Hepatocyte (in vitro differentiated cells): ENCODE results near the gene SDHAF3. TPM values are rescaled to one million over a fixed set of nuclear protein-coding genes. Genes with fewer than 3 reads are reported as not detected.

ENCODE experiments used
- DNase-seq: peaks from one replicate; pipeline ENCODE4 v3.0.0-alpha.2; 2016; ENCODE audit warnings: low spot score
- H2AFZ ChIP-seq: fragments of 200-600 bp; sonication (generic); 2 replicates; pipeline ENCODE4 v1.6.0; 2016; ENCODE audit warnings: antibody characterized with exemption, mild to moderate bottlenecking
- H3K27ac ChIP-seq: fragments of 200-600 bp; sonication (generic); 2 replicates; pipeline ENCODE4 v1.5.1; 2016; ENCODE audit warnings: mild to moderate bottlenecking
- H3K27me3 ChIP-seq: fragments of 200-600 bp; sonication (generic); 2 replicates; pipeline ENCODE4 v1.6.1; 2016
- H3K36me3 ChIP-seq: fragments of 200-600 bp; sonication (generic); replicated peaks from 2 replicates; pipeline ENCODE4 v1.5.1; 2016; ENCODE audit warnings: low read depth; ENCODE audit not compliant: insufficient read depth
- H3K4me1 ChIP-seq: fragments of 200-600 bp; sonication (generic); 2 replicates; pipeline ENCODE4 v1.5.1; 2016; ENCODE audit warnings: mild to moderate bottlenecking, moderate library complexity; ENCODE audit not compliant: insufficient read depth
- H3K4me2 ChIP-seq: fragments of 200-600 bp; sonication (generic); 2 replicates; pipeline ENCODE4 v1.6.0; 2016
- H3K4me3 ChIP-seq: fragments of 200-600 bp; sonication (generic); 2 replicates; pipeline ENCODE4 v1.5.1; 2016; ENCODE audit warnings: mild to moderate bottlenecking
- H3K79me2 ChIP-seq: fragments of 200-600 bp; sonication (generic); 2 replicates; pipeline ENCODE4 v1.6.0; 2017; ENCODE audit warnings: mild to moderate bottlenecking
- H3K9me2 ChIP-seq: fragments of 200-600 bp; sonication (generic); replicated peaks from 2 replicates; pipeline ENCODE4 v1.6.0; 2017; ENCODE audit warnings: mild to moderate bottlenecking; ENCODE audit not compliant: insufficient read depth
- H3K9me3 ChIP-seq: fragments of 200-600 bp; sonication (generic); 2 replicates; pipeline ENCODE4 v1.5.1; 2016; ENCODE audit warnings: low read depth, mild to moderate bottlenecking
- H4K20me1 ChIP-seq: fragments of 200-600 bp; sonication (generic); 2 replicates; pipeline ENCODE4 v1.6.0; 2016; ENCODE audit warnings: mild to moderate bottlenecking; ENCODE audit not compliant: insufficient read depth, poor library complexity, severe bottlenecking
- CTCF ChIP-seq: fragments of 200-600 bp; sonication (generic); IDR thresholded peaks from 2 replicates; pipeline ENCODE4 v1.5.1; 2016; ENCODE audit warnings: antibody characterized with exemption, mild to moderate bottlenecking; ENCODE audit not compliant: poor library complexity
- EZH2 ChIP-seq: fragments of 200-600 bp; sonication (generic); IDR thresholded peaks from 2 replicates; pipeline ENCODE4 v1.6.1; 2016; ENCODE audit warnings: antibody characterized with exemption, mild to moderate bottlenecking, borderline replicate concordance
- EZH2phosphoT487 ChIP-seq: fragments of 200-600 bp; sonication (generic); IDR thresholded peaks from one replicate; pipeline ENCODE4 v1.6.1; 2018; ENCODE audit warnings: antibody characterized with exemption, mild to moderate bottlenecking, low read depth, moderate library complexity; ENCODE audit not compliant: unreplicated experiment, severe bottlenecking
- WGBS: methylation state at CpG from one replicate; pipeline ENCODE4 v1.1.6; 2016; ENCODE audit warnings: low lambda C conversion rate; ENCODE audit errors: missing lambda C conversion rate; 5-methylcytosine and 5-hydroxymethylcytosine counted together
- polyA plus RNA-seq: library from polyadenylated mRNA; unstranded; fragments of >200 nt; fragmentation: Nextera tagmentation; extraction: Ambion mirVana; gene quantifications from 2 replicates; pipeline ENCODE4 v1.2.1, GENCODE V29; 2016
- total RNA-seq: library from RNA; depleted of rRNA; stranded (reverse); fragments of >200 nt; gene quantifications from 2 replicates; pipeline ENCODE4 v1.2.3, GENCODE V29; 2014

SDHAF3 gene
- total and polyA plus RNA-seq, 2 experiments from 2014 or later, result 17.5 to 20.1 TPM

GRCh38 chr7:97078023-97078969 is 39.2 kb upstream of the SDHAF3 start:
- WGBS, result 89% methylated on average over 9 of the region's 9 CpGs
- Histone ChIP-seq H3K4me1 (no peaks in the 10 kb centered on the region), H2AFZ (no peak overlapping the region), H3K4me2 (no peak overlapping the region), H3K9me3 (no peaks in the 10 kb centered on the region), H3K4me3 (no peak overlapping the region), H3K79me2 (no peaks in the 10 kb centered on the region), H4K20me1 (no peaks in the 10 kb centered on the region), H3K27ac (no peak overlapping the region), H3K9me2 (no peaks in the 10 kb centered on the region), H3K36me3 (no peaks in the 10 kb centered on the region), H3K27me3 (no peaks in the 10 kb centered on the region)
- no peak for TF ChIP-seq EZH2
- TF ChIP-seq EZH2phosphoT487, result no peak
- no peak for TF ChIP-seq CTCF
- DNase-seq, result no peak

- no peak for DNase-seq
- no peak overlapping the region for H3K4me2 ChIP-seq
- H3K4me3 ChIP-seq, result no peak overlapping the region
- TF ChIP-seq EZH2, result no peak
- no peak for TF ChIP-seq EZH2phosphoT487
- TF ChIP-seq CTCF, result no peak
- WGBS, result 87% methylated on average over 4 of the region's 4 CpGs
- no peaks in the 10 kb centered on the region for H3K9me3 ChIP-seq
- no peaks in the 10 kb centered on the region for H3K79me2 ChIP-seq
- no peaks in the 10 kb centered on the region for H4K20me1 ChIP-seq
- H3K4me1 ChIP-seq, result no peaks in the 10 kb centered on the region
- H3K9me2 ChIP-seq, result no peaks in the 10 kb centered on the region
- no peak overlapping the region for H2AFZ ChIP-seq
- no peaks in the 10 kb centered on the region for H3K36me3 ChIP-seq
- no peak overlapping the region for H3K27ac ChIP-seq
- H3K27me3 ChIP-seq, result no peaks in the 10 kb centered on the region
Observed at GRCh38 chr7:97079300-97079699, 38.2 kb upstream of the SDHAF3 start.

DNA sequence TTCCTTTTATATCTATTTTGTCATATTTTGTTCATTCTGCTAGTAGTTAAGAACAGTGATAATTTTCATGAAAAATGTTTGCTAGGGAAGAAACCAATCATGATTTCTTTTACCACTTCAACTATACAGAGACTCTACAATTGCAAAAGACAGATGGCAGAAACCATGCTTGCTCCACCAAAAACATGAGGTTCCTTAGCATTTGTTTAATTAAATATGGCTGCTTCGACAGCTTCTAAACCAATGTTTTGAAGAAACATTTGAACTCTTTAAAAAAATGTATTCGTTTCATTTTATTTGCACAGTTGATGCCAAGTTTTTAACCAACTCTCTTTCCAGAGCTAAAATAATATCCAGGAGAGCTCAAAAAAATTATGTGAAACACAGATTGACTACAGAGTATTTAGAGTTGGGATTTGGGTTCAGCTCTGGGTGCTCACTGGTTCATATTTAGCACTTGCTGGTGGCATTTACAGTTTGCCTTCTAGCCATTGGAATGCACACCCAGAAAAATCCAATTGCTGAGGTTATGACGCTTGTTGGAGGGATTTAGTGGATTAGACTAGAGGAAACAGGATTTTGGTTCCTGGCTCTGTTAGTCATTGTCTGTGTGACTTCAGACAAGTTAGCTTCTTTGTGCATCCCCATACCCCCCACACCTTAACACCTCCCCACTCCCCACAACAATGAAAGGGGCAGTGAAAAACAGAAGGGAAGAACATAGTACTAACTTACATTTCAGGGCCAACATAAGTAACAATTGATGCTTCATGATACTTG is 35.8 kb upstream of the SDHAF3 start:
- Histone ChIP-seq H3K9me3 (no peaks in the 10 kb centered on the region), H3K4me1 (no peaks in the 10 kb centered on the region), H3K36me3 (no peaks in the 10 kb centered on the region), H3K4me2 (no peak overlapping the region), H4K20me1 (no peaks in the 10 kb centered on the region), H3K27ac (no peak overlapping the region), H2AFZ (no peak overlapping the region), H3K9me2 (no peaks in the 10 kb centered on the region), H3K27me3 (no peaks in the 10 kb centered on the region), H3K79me2 (no peaks in the 10 kb centered on the region), H3K4me3 (no peak overlapping the region)
- DNase-seq, result no peak
- TF ChIP-seq EZH2 (no peak), CTCF (no peak), EZH2phosphoT487 (no peak)
- WGBS, result 70% methylated on average over 3 of the region's 3 CpGs
